ENCODE results near the gene TOM1L1. TPM values are rescaled to one million over a fixed set of nuclear protein-coding genes. Genes with fewer than 3 reads are reported as not detected.

The TOM1L1 gene
- total and polyA plus RNA-seq, 11 donors = 6.1 to 19.7 (median 9.8) TPM

- DNase-seq (no peak), ATAC-seq (no peak)
- Histone ChIP-seq H3K4me1 (no peaks in the 10 kb centered on the region), H3K9me3 (no peaks in the 10 kb centered on the region), H3K4me3 (no peak overlapping the region), H3K27ac (no peak overlapping the region), H3K36me3 (peaks cover 0 to 8% (median 0%) of the 10 kb centered on the region in 9 donors), H3K27me3 (no peaks in the 10 kb centered on the region)
- intact Hi-C loops (cut with DNase I) = no loop called here
- TF ChIP-seq CTCF (IDR thresholded peaks at IDR 0.05) = no peak
- TF ChIP-seq POLR2A (IDR thresholded peaks at IDR 0.05) = no peak
- 87 to 94% (median 91%) methylated on average over 2 of the region's 2 CpGs for WGBS, 4 donors
Observed at GRCh38 chr17:54947396-54947795, 46.7 kb downstream of the TOM1L1 start.

DNA sequence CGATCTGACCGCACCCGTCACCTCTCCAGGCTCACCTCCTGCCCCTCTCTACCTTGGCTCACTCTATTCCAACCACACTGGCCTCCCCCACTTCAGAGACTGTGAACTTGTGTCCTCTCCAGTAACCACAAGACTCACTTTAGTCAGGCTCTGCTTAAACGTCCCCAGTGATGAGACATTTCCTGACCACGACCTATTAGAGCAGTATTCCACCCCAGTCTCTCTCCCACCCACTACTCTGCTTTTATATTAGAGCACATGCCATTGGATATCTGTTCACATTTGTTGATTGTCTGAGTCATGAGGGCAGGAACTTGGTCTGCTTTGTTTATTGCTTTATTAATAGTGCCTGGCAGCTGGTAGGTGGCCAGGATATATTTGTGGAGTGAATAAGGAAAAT is 47.7 kb downstream of the TOM1L1 start:
- H3K36me3 ChIP-seq = peaks cover 0 to 16% (median 3%) of the 10 kb centered on the region in 9 donors
- no peaks in the 10 kb centered on the region for H3K27me3 ChIP-seq
- DNase-seq (no peak), ATAC-seq (no peak)
- WGBS, 4 donors = 63 to 76% (median 75%) methylated on average over 5 of the region's 5 CpGs
- no peak for TF ChIP-seq CTCF (IDR thresholded peaks at IDR 0.05)
- TF ChIP-seq POLR2A (IDR thresholded peaks at IDR 0.05) = no peak
- no peaks in the 10 kb centered on the region for H3K9me3 ChIP-seq
- H3K4me1 ChIP-seq = no peaks in the 10 kb centered on the region
- no peak overlapping the region for H3K27ac ChIP-seq
- no peak overlapping the region for H3K4me3 ChIP-seq
- intact Hi-C loops (cut with DNase I) = no loop called here

- peaks cover 0 to 26% (median 9%) of the 10 kb centered on the region in 9 donors for H3K36me3 ChIP-seq
- ATAC-seq (no peak), DNase-seq (no peak)
- no peak for TF ChIP-seq POLR2A (IDR thresholded peaks at IDR 0.05)
- TF ChIP-seq CTCF (IDR thresholded peaks at IDR 0.05) = no peak
- no peak overlapping the region for H3K4me3 ChIP-seq
- H3K9me3 ChIP-seq = no peaks in the 10 kb centered on the region
- H3K4me1 ChIP-seq = no peaks in the 10 kb centered on the region
- 90 to 95% (median 93%) methylated on average over 2 of the region's 2 CpGs for WGBS, 4 donors
- no peaks in the 10 kb centered on the region for H3K27me3 ChIP-seq
- H3K27ac ChIP-seq = no peak overlapping the region
- intact Hi-C loops (cut with DNase I) = no loop called here
Observed at GRCh38 chr17:54950116-54950515, 49.5 kb downstream of the TOM1L1 start.

- intact Hi-C loops (cut with DNase I) = no loop called here
- TF ChIP-seq POLR2A (IDR thresholded peaks at IDR 0.05) (no peak), CTCF (IDR thresholded peaks at IDR 0.05) (no peak)
- DNase-seq = no peak
- ATAC-seq = no peak
- WGBS, 4 donors = 77 to 91% (median 89%) methylated on average over 4 of the region's 4 CpGs
- Histone ChIP-seq H3K4me3 (no peak overlapping the region), H3K9me3 (no peaks in the 10 kb centered on the region), H3K36me3 (peaks cover 0 to 29% (median 9%) of the 10 kb centered on the region in 9 donors), H3K4me1 (no peaks in the 10 kb centered on the region), H3K27ac (no peak overlapping the region), H3K27me3 (no peaks in the 10 kb centered on the region)
Observed at GRCh38 chr17:54951286-54951685, 50.6 kb downstream of the TOM1L1 start.
